Osteoblast (primary cell): ENCODE results near the gene CECR2. TPM values are rescaled to one million over a fixed set of nuclear protein-coding genes. Genes with fewer than 3 reads are reported as not detected.

ENCODE experiments used
- DNase-seq: peaks from one replicate; pipeline ENCODE4 v3.0.0; 2011; ENCODE audit warnings: low spot score, mixed read lengths; ENCODE audit not compliant: insufficient read length; ENCODE audit errors: missing footprints
- H2AFZ ChIP-seq: 2 replicates; pipeline ENCODE4 v1.6.0; 2011; ENCODE audit warnings: mild to moderate bottlenecking, low read length
- H3K27ac ChIP-seq: 2 replicates; pipeline ENCODE4 v1.5.1; 2011; ENCODE audit warnings: mild to moderate bottlenecking, low read depth, low read length, moderate library complexity
- H3K27me3 ChIP-seq: 2 replicates; pipeline ENCODE4 v1.6.0; 2012; ENCODE audit warnings: mild to moderate bottlenecking, control low read depth, inconsistent platforms, low read length, moderate library complexity; ENCODE audit not compliant: insufficient read depth
- H3K36me3 ChIP-seq: 2 replicates; pipeline ENCODE4 v1.5.1; 2011; ENCODE audit warnings: mild to moderate bottlenecking, low read length, control low read depth, moderate library complexity; ENCODE audit not compliant: insufficient read depth
- H3K4me1 ChIP-seq: 2 replicates; pipeline ENCODE4 v1.5.1; 2011; ENCODE audit warnings: mild to moderate bottlenecking, low read length, control low read depth, moderate library complexity; ENCODE audit not compliant: insufficient read depth
- H3K4me2 ChIP-seq: 2 replicates; pipeline ENCODE4 v1.6.0; 2011; ENCODE audit warnings: mild to moderate bottlenecking, low read length; ENCODE audit not compliant: insufficient read depth
- H3K4me3 ChIP-seq: fragments of 200-600 bp; sonication (generic); 3 replicates; pipeline ENCODE4 v1.5.1; 2012; ENCODE audit warnings: mild to moderate bottlenecking, low read length, inconsistent platforms; ENCODE audit not compliant: insufficient read depth
- H3K79me2 ChIP-seq: 2 replicates; pipeline ENCODE4 v1.6.0; 2012; ENCODE audit warnings: mild to moderate bottlenecking, low read length, control low read depth, inconsistent platforms; ENCODE audit not compliant: insufficient read depth
- H3K9me3 ChIP-seq: 2 replicates; pipeline ENCODE4 v1.5.1; 2011; ENCODE audit warnings: low read depth, low read length, control low read depth
- H4K20me1 ChIP-seq: 2 replicates; pipeline ENCODE4 v1.6.0; 2012; ENCODE audit warnings: mild to moderate bottlenecking, low read length, control low read depth; ENCODE audit not compliant: insufficient read depth
- total RNA-seq: library from RNA; depleted of rRNA; stranded (reverse); fragments of >200 nt; gene quantifications from 2 replicates; pipeline ENCODE4 v1.2.3, GENCODE V29; 2012
- TF ChIP-seq, protein P1 (sequence below): IDR thresholded peaks from 2 replicates; pipeline ENCODE4 v1.5.1; 2011; ENCODE audit warnings: mild to moderate bottlenecking, low read depth, low read length, moderate library complexity; ENCODE audit errors: extremely low read depth

Gene CECR2
- total RNA-seq, 1 donor = not detected

- Histone ChIP-seq H3K4me2 (no peak overlapping the region), H3K9me3 (no peaks in the 10 kb centered on the region), H2AFZ (no peak overlapping the region), H3K27ac (no peak overlapping the region), H3K36me3 (no peaks in the 10 kb centered on the region), H3K4me1 (no peaks in the 10 kb centered on the region), H3K27me3 (no peaks in the 10 kb centered on the region), H3K4me3 (no peak overlapping the region), H4K20me1 (no peaks in the 10 kb centered on the region), H3K79me2 (no peaks in the 10 kb centered on the region)
- DNase-seq = no peak
- TF ChIP-seq, protein P1, sequence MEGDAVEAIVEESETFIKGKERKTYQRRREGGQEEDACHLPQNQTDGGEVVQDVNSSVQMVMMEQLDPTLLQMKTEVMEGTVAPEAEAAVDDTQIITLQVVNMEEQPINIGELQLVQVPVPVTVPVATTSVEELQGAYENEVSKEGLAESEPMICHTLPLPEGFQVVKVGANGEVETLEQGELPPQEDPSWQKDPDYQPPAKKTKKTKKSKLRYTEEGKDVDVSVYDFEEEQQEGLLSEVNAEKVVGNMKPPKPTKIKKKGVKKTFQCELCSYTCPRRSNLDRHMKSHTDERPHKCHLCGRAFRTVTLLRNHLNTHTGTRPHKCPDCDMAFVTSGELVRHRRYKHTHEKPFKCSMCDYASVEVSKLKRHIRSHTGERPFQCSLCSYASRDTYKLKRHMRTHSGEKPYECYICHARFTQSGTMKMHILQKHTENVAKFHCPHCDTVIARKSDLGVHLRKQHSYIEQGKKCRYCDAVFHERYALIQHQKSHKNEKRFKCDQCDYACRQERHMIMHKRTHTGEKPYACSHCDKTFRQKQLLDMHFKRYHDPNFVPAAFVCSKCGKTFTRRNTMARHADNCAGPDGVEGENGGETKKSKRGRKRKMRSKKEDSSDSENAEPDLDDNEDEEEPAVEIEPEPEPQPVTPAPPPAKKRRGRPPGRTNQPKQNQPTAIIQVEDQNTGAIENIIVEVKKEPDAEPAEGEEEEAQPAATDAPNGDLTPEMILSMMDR = no peak
Measured at GRCh38 chr22:17379944-17380343, 10.7 kb downstream of the CECR2 start.

- H3K4me1 ChIP-seq = no peaks in the 10 kb centered on the region
- H2AFZ ChIP-seq = no peak overlapping the region
- no peak for DNase-seq
- H3K27ac ChIP-seq = no peak overlapping the region
- no peak overlapping the region for H3K4me2 ChIP-seq
- TF ChIP-seq, protein P1 = no peak
- H3K9me3 ChIP-seq = peaks cover 2% of the 10 kb centered on the region
- H3K27me3 ChIP-seq = no peaks in the 10 kb centered on the region
- no peaks in the 10 kb centered on the region for H3K79me2 ChIP-seq
- H4K20me1 ChIP-seq = no peaks in the 10 kb centered on the region
- H3K4me3 ChIP-seq = no peak overlapping the region
- H3K36me3 ChIP-seq = no peaks in the 10 kb centered on the region
Measured at GRCh38 chr22:17380359-17381087, 11.3 kb downstream of the CECR2 start.

DNA sequence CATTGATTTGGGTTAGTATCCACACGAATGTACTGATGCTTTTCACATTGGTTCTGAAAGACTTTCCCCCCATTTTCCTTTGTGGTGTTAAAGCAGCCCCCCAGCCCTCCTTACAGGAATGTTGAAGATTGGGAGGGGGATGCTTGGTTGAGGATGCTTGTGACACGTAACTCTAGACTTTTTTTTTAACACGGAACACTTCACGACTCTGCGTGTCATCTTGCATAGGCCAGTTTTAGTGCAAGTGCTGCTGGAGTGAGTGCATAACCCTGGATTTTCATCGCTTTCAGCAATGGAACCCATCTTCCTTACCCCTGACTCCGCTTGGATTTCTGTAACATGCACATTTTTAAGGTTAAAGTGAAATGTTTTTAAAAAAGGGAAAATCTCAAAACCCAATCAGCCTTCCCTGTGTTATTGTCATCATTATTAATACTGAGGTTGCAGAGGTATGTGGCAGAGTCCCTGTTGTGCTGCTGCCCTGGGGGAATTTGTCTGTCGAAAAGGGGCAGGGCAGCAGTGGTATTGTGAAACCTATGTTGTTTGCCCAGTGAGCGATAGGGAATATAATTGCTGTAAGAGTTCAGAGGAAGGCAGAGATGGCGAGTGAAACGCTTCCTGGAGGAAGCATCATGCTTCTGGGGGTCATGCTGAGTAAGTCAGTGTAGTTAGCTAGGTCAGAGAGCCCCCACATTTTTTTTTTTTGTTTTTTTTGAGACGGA is 12.1 kb downstream of the CECR2 start:
- TF ChIP-seq, protein P1 = no peak
- DNase-seq = no peak
- Histone ChIP-seq H3K4me2 (no peak overlapping the region), H3K9me3 (peaks cover 2% of the 10 kb centered on the region), H3K27ac (no peak overlapping the region), H3K79me2 (no peaks in the 10 kb centered on the region), H3K36me3 (no peaks in the 10 kb centered on the region), H3K27me3 (no peaks in the 10 kb centered on the region), H3K4me1 (no peaks in the 10 kb centered on the region), H4K20me1 (no peaks in the 10 kb centered on the region), H3K4me3 (no peak overlapping the region), H2AFZ (no peak overlapping the region)

DNA sequence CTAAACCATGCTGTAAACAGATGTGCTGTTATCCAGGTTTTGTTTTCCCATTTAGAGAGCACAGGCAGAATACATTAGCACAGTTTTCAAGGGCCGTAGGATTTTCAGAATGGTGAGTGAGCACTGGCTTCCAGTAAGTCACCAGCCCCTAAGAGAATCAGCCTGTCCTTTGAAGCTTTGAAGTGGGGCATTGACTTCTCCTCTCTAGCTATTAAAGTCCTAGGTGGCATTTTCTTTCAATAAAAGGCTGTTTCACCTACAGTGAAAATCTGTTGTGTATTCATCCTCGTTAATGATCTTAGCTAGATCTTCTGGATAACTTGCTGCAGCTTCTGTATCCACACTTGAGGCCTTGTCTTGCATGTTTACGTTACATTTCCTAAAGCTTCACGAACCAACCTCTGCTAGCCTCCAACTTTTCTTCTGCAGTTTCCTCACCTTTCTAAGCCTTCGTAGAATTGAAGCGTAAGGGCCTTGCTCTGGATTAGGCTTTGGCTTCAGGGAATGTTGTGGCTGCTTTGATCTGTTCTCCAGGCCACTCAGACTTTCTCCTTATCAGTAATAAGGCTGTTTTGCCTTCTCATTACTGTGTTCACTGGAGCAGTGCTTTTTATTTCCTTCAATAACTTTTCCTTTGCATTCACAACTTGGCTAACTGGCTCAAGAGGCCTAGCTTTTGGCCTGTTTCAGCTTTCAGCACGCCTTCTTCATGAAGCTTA is 15.5 kb downstream of the CECR2 start:
- no peak overlapping the region for H3K4me3 ChIP-seq
- no peaks in the 10 kb centered on the region for H4K20me1 ChIP-seq
- no peaks in the 10 kb centered on the region for H3K4me1 ChIP-seq
- no peaks in the 10 kb centered on the region for H3K36me3 ChIP-seq
- no peak overlapping the region for H3K27ac ChIP-seq
- no peak overlapping the region for H2AFZ ChIP-seq
- H3K79me2 ChIP-seq = no peaks in the 10 kb centered on the region
- H3K27me3 ChIP-seq = no peaks in the 10 kb centered on the region
- peaks cover 2% of the 10 kb centered on the region for H3K9me3 ChIP-seq
- TF ChIP-seq, protein P1 = no peak
- no peak for DNase-seq
- no peak overlapping the region for H3K4me2 ChIP-seq
